ENCODE data around the gene RTL1.

RTL1 gene

GRCh38 chr14:100882026-100882967 lies 21.2 kb downstream of the RTL1 start:
- no peak for DNase-seq (ENCODE audit: low read depth, low spot score)
- no peak for TF ChIP-seq POLR2AphosphoS5 (IDR thresholded peaks at IDR 0.05; ENCODE audit: borderline replicate concordance, low read depth, low read length)
- TF ChIP-seq FOXP2 (optimal IDR thresholded peaks at IDR 0.05; ENCODE audit: control extremely low read depth, extremely low read length, insufficient read depth) = no peak
- no peak for TF ChIP-seq EZH2 (IDR thresholded peaks at IDR 0.05)
- Histone ChIP-seq H3K9me3 (ENCODE audit: low read depth, low read length) (no peaks in the 10 kb centered on the region), H3K27ac (no peak overlapping the region), H3K36me3 (ENCODE audit: insufficient read depth, low read length) (peaks cover 4% of the 10 kb centered on the region; the same call in 1 of the 2 replicates), H3K4me3 (no peak overlapping the region), H3K9ac (ENCODE audit: insufficient read length) (no peak overlapping the region)

- H3K4me3 ChIP-seq = no peak overlapping the region
- no peak overlapping the region for H3K27ac ChIP-seq
- no peak overlapping the region for H3K9ac ChIP-seq (ENCODE audit: insufficient read length)
- no peak for TF ChIP-seq EZH2 (IDR thresholded peaks at IDR 0.05)
- no peaks in the 10 kb centered on the region for H3K9me3 ChIP-seq (ENCODE audit: low read depth, low read length)
- peaks cover 4% of the 10 kb centered on the region; the same call in 1 of the 2 replicates for H3K36me3 ChIP-seq (ENCODE audit: insufficient read depth, low read length)
- DNase-seq (ENCODE audit: low read depth, low spot score) = no peak
Measured at GRCh38 chr14:100881211-100882025, 22.1 kb downstream of the RTL1 start.

GRCh38 chr14:100880271-100881101 lies 23.0 kb downstream of the RTL1 start:
- no peak overlapping the region for H3K9ac ChIP-seq (ENCODE audit: insufficient read length)
- H3K27ac ChIP-seq = no peak overlapping the region
- no peaks in the 10 kb centered on the region for H3K9me3 ChIP-seq (ENCODE audit: low read depth, low read length)
- no peak for DNase-seq (ENCODE audit: low read depth, low spot score)
- TF ChIP-seq POLR2AphosphoS5 (IDR thresholded peaks at IDR 0.05; ENCODE audit: borderline replicate concordance, low read depth, low read length) (no peak), FOXP2 (optimal IDR thresholded peaks at IDR 0.05; ENCODE audit: control extremely low read depth, extremely low read length, insufficient read depth) (no peak), EZH2 (IDR thresholded peaks at IDR 0.05) (no peak)
- no peak overlapping the region for H3K4me3 ChIP-seq
- peaks cover 4% of the 10 kb centered on the region; the same call in 1 of the 2 replicates for H3K36me3 ChIP-seq (ENCODE audit: insufficient read depth, low read length)

GRCh38 chr14:100879782-100880181 lies 23.7 kb downstream of the RTL1 start:
- TF ChIP-seq POLR2AphosphoS5 (IDR thresholded peaks at IDR 0.05; ENCODE audit: borderline replicate concordance, low read depth, low read length) (no peak), EZH2 (IDR thresholded peaks at IDR 0.05) (no peak), FOXP2 (optimal IDR thresholded peaks at IDR 0.05; ENCODE audit: control extremely low read depth, extremely low read length, insufficient read depth) (no peak)
- no peak overlapping the region for H3K9ac ChIP-seq (ENCODE audit: insufficient read length)
- H3K36me3 ChIP-seq (ENCODE audit: insufficient read depth, low read length) = peaks cover 4% of the 10 kb centered on the region; the same call in 1 of the 2 replicates

GRCh38 chr14:100879194-100879593 lies 24.3 kb downstream of the RTL1 start:
- TF ChIP-seq FOXP2 (optimal IDR thresholded peaks at IDR 0.05; ENCODE audit: control extremely low read depth, extremely low read length, insufficient read depth) (no peak), EZH2 (IDR thresholded peaks at IDR 0.05) (no peak), POLR2AphosphoS5 (IDR thresholded peaks at IDR 0.05; ENCODE audit: borderline replicate concordance, low read depth, low read length) (no peak)
- Histone ChIP-seq H3K27ac (no peak overlapping the region), H3K4me3 (no peak overlapping the region), H3K9ac (ENCODE audit: insufficient read length) (no peak overlapping the region), H3K36me3 (ENCODE audit: insufficient read depth, low read length) (peaks cover 4% of the 10 kb centered on the region; the same call in 1 of the 2 replicates), H3K9me3 (ENCODE audit: low read depth, low read length) (no peaks in the 10 kb centered on the region)
- no peak for DNase-seq (ENCODE audit: low read depth, low spot score)

More at GRCh38 chr14:100879782-100880181, 23.7 kb downstream of the RTL1 start:
- H3K27ac ChIP-seq = no peak overlapping the region
- H3K9me3 ChIP-seq (ENCODE audit: low read depth, low read length) = no peaks in the 10 kb centered on the region
- no peak overlapping the region for H3K4me3 ChIP-seq
- no peak for DNase-seq (ENCODE audit: low read depth, low spot score)

GRCh38 chr14:100878271-100879146 lies 25.0 kb downstream of the RTL1 start:
- Histone ChIP-seq H3K36me3 (ENCODE audit: insufficient read depth, low read length) (no peaks in the 10 kb centered on the region; the same call in 1 of the 2 replicates), H3K9ac (ENCODE audit: insufficient read length) (no peak overlapping the region), H3K27ac (no peak overlapping the region), H3K9me3 (ENCODE audit: low read depth, low read length) (no peaks in the 10 kb centered on the region), H3K4me3 (no peak overlapping the region)
- no peak for DNase-seq (ENCODE audit: low read depth, low spot score)
- TF ChIP-seq EZH2 (IDR thresholded peaks at IDR 0.05) (no peak), POLR2AphosphoS5 (IDR thresholded peaks at IDR 0.05; ENCODE audit: borderline replicate concordance, low read depth, low read length) (no peak), FOXP2 (optimal IDR thresholded peaks at IDR 0.05; ENCODE audit: control extremely low read depth, extremely low read length, insufficient read depth) (no peak)
